GM19193 (cell line): ENCODE results near the gene ZNF700.

ENCODE experiments used
- POLR2A ChIP-seq: IDR thresholded peaks from 4 replicates; pipeline ENCODE4 v1.6.1; 2011; ENCODE audit not compliant: insufficient read depth, insufficient read length; ENCODE audit errors: extremely low read depth

Gene ZNF700

DNA sequence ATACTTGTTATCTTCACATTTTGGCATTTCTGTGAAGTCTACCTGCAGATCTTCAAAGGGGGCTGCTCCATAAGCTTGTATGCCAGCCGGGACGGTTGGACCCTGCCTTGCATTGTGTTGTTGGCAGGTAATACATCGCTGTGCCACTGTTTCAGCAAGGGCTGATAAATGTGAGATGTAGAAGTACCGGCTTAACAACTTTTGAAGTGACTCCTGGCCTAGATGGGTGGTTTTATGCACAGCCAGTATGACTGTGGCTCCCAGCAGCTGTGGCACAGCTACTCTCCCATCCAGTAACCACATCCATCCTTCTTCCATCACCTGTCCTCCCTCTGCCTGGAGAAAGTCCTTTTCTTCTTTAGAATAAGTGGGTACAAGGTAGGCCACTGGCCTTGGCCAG lies 19.7 kb downstream of the ZNF700 start:
- TF ChIP-seq POLR2A, result no peak

GRCh38 chr19:11948646-11949045 lies 23.7 kb downstream of the ZNF700 start:
- no peak for TF ChIP-seq POLR2A

- TF ChIP-seq POLR2A, result no peak
These were observed 24.3 kb downstream of the ZNF700 start for GRCh38 chr19:11949201-11949600.

- no peak for TF ChIP-seq POLR2A
These were observed 25.4 kb downstream of the ZNF700 start for GRCh38 chr19:11950312-11950711.

DNA sequence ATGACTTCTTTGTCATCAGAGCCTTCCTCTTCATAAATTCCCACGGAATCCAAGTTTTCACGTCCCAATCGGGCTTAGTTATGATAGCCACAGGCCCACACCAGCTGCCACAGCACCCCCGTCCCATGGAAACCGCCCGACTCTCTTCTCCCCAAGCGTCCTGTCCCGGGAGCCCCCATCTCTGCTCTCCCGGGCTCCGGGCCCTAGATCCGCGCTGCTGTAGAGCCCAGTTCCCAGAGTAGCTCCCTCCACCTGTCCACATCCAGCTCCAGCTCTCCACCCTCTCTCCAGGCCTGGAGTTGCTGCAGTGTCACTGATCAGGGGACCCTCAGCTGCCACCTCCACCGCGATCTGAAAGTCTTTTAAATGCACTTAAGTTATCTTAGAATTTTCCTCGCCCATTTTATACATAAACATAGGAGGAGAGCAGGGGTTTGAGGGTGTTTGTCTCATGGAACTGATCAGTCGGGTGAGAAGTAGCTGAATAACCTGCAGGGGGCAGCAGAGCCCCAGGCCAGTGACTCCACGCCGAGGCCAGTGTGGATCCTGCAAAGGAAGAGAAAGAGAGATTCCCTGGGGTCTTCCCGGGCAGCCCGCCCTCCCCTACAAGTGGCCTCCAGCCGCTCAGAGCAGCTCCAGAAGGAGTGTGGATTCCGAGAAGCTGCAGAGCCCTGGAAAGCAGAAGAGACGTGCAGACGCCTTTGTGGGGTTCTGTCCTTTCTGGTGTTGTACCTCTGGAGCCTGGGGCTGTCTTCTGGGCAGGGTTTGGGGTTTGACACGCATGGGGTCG lies 38.9 kb downstream of the ZNF700 start:
- no peak for TF ChIP-seq POLR2A

GRCh38 chr19:11964496-11964857 lies 39.6 kb downstream of the ZNF700 start:
- no peak for TF ChIP-seq POLR2A

DNA sequence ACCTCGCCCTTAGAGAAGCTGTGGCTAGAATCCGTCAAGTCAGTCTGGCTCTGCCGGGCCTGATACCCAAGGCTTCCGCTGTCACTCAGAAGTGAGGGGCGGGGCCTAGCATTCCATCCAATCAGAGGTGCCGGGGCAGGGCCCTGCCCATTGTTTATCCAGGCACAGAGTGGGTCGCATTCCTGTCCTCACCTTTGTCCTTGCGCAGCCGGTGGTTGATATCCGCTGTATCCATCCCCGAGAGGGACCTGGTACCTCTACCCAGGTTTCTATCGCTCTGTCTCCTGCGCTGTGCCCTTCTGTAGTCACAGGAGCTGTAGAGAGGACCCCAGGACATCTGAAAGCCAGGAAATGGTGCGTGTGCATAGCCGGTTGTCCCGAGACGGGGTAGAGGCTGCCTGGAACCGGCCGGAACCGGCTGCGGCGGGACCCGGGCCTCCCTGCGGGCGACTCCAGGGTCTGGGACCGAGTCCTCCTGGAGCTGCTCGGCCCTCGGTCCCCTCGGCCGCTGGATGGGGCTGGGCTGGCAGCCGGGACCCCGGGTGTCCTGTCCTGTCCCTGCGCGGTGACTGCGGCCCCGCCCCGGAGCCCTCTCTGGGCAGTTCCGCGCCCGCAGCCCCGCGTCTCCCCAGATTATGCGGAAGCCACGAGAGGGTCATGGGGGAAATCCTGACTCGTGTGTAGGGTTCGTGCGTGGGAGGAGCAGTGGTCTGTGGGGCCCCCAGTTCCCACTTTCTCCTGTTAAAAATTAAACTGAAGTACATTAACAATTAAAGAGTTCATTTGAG lies 40.1 kb downstream of the ZNF700 start, which contains the start of gene ZNF763:
Gene ZNF763, plus strand, starts transcription at position 183 of the 788 bp plus-strand sequence. Its CDS starts 169 bp downstream, at position 352.
- TF ChIP-seq POLR2A, result peak; percentile 63

DNA sequence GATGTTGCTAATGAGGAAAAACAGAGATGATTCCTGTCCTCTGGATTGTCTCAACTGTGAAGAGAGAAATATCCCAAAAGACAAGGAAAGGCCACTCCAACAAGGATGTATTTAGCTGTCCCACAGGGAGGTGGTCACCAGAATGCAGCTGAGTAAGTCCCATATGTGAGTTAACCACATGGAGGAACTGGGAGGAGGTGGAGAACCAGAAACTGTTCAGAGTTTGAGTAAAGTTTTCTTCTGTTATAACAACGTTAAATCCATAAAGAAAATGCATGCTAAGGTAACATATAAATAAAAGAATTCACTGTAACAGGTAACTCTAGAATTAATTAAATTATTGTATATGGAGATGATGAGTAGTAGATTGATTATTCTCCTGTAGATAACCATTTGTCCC lies 45.3 kb downstream of the ZNF700 start:
- no peak for TF ChIP-seq POLR2A

DNA sequence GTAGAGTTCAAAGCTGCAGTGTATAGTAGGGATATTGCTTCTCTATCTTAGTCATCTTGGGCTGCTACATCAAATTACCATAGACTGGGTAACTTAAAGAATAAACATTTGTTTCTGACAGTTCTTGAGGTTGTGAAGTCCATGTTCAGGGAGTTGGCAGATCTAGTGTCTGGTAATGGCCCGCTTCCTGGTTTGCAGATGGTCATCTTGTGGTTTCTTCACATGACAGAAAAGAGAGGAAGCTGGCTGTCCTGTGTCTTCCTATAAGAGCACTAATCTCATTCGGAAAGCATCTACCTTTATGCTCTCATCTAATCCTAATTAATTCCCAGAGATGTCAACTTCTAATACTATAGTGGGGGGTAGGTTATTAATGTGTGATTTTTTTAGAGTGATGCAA lies 46.1 kb downstream of the ZNF700 start:
- no peak for TF ChIP-seq POLR2A

- TF ChIP-seq POLR2A, result no peak
These were observed 48.3 kb downstream of the ZNF700 start for GRCh38 chr19:11973019-11973810.

GRCh38 chr19:11978492-11979100 lies 53.7 kb downstream of the ZNF700 start:
- no peak for TF ChIP-seq POLR2A

- TF ChIP-seq POLR2A, result no peak
These were observed 54.6 kb downstream of the ZNF700 start for GRCh38 chr19:11979527-11979926.

- no peak for TF ChIP-seq POLR2A
These were observed 57.6 kb downstream of the ZNF700 start for GRCh38 chr19:11982526-11982925.

DNA sequence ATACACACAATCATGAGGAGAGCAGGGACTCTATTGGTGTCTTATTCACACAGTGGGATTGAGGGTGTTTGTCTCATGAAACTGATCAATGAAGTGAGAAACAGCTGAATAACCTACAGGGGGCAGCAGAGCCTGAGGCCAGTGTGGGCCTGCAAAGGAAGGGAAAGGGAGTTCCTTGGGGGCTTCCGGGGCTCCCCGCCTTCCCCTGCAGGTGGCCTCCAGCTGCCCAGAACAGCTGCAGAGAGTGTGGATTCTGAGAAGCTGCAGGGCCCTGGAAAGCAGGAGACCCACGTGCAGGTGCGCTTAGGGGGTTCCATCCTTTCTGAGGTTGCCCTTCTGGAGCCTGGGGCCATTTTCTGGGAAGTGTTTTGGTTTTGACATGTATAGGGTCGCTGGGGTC lies 60.1 kb downstream of the ZNF700 start:
- TF ChIP-seq POLR2A, result no peak

DNA sequence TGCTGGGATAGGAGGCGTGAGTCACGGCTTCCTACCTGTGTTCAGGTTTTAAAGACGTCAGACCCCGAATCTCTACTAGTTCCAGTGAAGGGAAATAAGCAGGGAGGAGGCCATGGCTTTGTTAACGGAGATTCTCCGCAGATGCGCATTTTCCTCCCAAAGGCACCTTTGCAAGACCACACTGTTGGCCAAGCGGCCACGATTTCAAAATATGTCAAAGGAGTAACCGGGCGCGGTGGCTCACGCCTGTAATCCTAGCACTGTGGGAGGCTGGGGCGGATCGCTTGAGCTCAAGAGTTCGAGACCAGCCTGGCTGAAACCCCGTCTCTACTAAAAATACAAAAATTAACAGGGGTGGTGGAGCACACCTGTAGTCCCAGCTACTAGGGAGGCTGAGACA lies 61.8 kb downstream of the ZNF700 start:
- no peak for TF ChIP-seq POLR2A
